Activated T-cell treated with anti-CD3 and anti-CD28 coated beads for 1 hour (primary cell): Measurements from ENCODE around the gene SBK2.
"Not testable (repeated sequence)": the region's sequence is repeated elsewhere in the genome, so short reads cannot be mapped to it uniquely, and the experiment has no call there.

Experiments
- DNase-seq: peaks from one replicate; pipeline ENCODE4 v3.0.0-alpha.2; 2020; ENCODE audit warnings: low read depth

The SBK2 gene

DNA sequence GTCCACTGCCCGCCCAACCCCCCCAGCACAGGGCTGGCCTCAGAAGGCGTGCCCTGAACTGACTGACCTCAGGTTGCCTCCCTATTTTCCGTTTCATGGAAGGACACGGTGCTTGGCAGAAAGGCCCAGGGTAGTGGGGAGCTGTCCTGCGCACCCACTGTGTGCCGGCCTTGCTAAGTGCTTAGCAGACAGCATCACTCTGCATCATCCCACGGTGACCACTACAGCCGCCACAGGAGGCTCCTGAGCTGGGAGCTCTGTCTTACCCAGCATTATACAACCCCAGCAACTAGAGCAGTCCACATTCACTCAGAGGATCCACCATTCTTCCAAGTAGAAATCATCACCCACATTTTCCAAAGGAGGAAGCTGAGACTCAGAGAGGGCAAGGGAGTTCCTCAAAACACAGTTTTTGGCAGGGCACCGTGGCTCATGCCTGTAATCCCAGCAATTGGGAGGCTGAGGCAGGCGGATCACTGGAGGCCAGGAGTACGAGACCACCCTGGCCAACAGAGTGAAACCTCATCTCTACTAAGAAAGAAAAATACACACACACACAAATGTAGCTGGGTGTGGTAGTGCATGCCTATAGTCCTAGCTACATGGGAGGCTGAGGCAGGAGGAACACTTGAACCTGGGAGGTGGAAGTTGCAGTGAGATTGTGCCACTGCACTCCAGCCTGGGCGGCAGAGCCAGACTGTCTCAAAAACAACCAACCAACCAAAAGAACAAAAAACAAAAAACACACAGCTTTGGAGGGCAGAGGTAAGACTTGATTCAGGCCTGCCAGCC lies 1.6 kb downstream of the SBK2 start:
- DNase-seq = no peak

DNA sequence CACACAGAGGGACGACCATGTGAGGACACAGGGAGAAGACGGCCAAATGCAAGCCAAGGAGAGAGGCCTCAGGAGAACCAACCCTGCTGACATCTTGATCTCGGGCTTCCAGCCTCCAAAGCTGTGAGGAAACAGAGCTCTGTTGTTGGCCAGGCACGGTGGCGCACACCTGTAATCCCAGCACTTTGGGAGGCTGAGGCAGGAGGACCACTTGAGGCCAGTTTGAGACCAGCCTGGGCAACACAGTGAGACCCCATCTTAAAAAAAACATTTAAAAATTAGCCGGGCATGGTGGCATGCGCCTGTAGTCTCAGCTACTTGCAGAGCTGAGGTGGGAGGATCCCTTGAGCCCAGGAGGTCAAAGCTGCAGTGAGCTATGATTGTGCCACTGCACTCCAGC lies 2.7 kb downstream of the SBK2 start:
- not testable (repeated sequence) for DNase-seq

DNA sequence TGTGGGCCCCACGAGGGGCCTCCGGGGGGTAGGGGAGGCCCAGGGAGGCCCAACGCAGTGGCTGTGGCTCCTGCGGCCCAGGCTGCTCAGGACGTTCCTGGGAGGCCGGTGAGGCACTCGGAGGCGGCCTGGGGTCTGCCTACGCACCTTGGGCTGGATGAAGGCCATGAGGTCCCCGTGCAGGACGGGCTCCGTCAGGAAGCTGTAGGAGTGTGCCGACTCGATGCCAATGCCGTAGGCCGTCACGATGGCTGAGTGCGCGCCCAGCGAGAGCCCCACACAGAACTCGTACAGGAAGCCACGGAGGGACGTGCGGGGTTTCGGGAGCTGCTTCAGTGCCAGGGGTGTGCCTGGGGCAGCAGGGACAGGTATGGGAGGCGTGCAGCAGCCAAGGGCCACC lies 5.9 kb downstream of the SBK2 start:
- no peak for DNase-seq

DNA sequence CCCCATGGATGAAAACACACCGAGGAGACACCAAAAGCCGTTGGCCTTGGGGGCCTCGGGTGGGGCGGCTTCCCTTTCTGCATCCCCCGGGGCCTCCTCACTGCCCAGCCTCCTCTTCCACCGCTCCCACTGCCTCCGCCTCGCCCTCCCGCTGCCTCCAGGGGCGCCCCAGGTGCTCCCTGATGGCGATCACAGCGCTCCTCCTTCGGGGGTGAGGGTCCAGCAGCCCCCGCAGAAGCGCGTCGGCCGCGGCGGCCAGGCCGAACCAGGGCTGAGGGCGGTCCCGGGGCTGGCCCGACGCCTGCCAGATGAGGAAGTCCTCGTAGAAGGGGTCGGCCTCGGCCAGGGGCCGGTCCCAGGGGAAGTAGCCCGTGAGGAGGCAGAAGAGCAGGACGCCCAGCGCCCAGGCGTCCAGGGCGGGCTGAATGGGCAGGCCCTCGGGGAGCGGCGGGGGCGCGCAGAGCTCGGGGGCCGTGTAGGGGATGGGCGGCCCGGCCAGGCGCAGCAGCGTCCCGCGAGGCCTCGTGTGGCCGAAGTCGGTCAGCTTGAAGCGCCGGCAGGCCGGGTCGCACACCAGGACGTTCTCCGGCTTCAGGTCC lies 7.2 kb downstream of the SBK2 start:
- DNase-seq = no peak

DNA sequence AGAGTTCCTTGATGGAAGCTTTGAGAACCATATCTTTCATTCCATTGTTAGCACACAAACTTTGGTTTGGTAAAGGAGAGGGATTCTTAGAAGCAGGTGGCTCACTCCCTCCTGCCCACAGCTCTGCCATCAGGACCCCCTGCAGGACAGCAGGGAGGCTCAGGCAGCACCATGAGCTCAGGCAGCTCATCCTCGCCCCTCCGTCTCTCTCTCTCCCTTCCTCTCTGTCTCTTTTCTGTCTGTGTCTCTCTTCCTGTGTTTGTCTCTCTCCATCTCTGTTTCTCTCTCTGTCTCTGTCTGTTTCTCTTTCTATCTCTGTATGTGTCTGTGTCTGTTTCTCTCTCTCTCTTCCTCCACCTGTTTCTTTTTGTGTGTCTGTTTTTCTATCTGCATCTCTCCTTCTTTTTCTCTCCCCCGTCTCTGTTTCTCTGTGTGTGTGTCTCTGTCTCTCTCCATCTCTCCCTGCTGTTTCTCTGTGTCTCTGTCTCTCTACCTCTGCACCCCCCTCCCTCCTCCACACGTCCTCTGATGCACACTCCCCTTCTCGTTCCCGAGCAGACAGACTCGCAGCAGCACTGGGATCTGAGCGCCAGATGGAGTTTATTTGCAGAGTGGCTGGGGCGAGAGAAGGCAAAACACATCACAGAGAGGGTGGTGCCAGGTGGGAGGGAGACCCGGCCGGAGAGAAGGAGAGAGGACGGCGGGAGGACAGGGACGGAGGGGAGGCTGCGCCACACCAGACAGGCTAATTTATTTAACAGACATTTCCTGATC lies 8.7 kb downstream of the SBK2 start:
- DNase-seq = no peak

DNA sequence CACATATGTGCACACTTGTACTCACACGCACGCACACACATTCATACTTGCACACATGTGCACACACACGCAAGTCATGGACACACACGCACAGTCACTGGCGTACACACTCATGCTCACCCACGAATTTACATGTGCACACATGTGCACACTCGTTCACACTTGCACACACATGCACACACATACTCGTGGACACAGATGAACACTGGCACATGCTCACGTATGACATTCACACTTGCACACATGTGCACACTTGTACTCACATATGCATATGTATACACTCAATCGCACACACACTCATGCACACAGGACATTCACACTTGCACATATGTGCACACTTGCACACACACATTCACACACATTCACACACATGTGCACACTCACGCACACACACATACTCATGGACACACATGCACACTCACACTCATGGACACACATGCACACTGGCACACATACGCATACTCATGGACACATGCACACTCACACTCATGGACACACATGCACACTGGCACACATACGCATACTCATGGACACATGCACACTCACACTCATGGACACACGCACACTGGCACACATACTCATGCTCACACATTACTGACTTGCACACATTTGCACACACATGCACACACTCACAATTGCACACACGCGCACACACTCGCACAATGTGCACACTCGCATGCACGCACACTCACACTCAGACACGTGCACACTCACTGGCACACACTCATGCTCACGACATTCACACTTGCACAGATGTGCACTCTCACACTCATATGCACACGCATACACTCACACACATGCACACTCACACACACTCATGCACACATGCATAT lies 9.5 kb downstream of the SBK2 start:
- DNase-seq = no peak

DNA sequence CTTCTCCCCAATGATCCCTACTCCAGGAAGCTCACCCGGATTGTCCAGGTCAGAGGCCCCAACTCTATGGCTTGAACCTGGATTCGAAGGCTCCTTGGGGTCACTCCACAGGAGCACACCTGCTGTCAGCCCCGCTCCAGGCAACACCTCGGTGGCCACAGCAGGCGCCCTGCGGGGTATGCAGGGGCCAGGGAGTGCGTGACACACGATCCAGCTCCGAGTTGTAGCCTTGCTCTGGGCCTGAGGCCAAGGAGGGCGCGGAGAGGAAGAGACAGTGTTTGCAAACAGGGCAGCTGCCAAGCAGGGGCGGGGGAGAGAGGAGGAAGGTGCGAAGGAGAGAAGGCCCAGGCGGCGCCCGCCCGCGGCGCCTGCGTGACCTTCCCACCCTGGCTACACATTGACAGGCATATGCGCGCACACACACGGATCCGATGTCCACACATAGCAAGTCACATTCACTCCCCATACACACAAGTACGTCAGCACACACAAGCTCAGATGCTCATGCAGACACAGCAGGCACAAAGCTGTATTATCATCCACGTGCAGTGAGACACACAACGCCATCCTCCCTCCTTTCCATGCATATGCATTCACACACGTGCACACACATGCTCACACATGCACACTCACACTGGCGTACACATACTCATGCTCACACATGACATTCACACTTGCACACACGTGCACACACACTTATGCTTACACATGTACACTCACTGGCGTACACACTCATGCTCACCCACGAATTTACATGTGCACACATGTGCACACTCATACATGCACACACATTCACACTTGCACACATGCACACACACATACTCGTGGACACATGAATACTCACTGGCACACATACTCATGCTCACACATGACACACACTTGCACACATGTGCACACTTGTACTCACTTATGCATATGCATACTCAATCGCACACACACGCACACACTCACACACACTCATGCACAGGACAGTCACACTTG lies 10.4 kb downstream of the SBK2 start:
- DNase-seq = no peak

DNA sequence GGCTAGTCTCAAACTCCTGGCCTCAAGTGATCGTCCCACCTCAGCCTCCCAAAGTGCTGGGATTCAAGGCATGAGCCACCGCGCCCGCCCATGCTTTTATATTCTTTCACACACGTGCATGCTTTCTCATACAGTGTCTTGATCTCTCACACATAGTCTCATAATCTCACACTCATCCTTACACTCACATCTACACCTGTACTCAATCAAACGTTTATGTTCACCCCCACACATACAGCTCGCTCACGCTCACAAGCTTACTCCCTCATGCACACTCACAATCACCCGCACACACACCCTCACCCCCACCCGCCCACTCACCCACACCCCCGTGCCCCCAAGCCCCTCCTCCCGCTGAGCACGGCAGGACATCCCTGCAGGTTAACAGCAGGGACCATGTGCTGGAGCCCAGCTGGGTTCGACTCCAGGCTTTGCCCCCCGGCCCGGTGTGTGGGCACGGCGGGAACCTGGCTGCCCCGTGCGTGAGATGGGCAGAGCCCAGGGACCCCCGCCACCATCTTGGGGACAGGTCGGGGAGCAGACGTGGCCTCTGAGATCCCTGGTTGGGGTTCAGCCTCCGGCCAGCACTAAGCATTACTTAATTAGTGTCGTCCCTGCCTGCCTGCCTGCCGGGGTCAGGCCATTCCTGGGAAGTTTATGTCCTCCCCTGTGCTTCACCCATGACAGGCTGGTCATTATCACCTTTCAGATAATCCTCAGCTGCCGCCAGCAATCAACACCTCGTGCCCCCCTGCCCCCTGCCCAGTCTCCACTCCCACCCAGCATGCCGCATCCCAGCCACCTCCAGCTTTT lies 11.4 kb downstream of the SBK2 start:
- no peak for DNase-seq

DNA sequence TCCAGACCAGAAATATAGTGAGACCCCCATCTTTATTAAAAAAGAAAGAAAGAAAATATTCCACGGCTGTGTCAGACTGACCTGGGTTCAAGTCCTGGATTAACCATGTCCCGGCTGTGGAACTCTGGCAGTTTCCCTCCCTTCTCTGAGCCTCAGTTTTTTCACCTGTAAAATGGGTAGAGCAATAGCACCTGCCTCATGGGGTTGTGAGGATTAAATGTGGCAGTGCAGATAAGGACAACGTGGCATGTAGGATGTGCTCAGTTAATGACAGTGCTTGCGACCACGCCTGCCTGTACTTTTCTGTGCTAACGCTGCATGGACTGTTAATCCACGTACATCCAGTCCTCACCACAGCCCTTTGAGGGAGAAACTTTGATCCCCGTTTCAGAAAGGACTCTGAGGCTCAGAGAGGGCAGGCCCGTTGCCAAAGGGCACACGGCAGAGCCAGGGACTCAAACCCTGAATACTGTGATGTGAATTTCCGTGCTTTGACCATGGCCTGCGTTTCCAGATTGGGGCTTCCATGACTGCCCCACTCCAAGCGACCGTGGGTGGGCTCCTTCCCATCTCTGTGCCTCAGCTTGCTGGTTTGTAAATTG lies 16.1 kb downstream of the SBK2 start:
- DNase-seq = no peak

DNA sequence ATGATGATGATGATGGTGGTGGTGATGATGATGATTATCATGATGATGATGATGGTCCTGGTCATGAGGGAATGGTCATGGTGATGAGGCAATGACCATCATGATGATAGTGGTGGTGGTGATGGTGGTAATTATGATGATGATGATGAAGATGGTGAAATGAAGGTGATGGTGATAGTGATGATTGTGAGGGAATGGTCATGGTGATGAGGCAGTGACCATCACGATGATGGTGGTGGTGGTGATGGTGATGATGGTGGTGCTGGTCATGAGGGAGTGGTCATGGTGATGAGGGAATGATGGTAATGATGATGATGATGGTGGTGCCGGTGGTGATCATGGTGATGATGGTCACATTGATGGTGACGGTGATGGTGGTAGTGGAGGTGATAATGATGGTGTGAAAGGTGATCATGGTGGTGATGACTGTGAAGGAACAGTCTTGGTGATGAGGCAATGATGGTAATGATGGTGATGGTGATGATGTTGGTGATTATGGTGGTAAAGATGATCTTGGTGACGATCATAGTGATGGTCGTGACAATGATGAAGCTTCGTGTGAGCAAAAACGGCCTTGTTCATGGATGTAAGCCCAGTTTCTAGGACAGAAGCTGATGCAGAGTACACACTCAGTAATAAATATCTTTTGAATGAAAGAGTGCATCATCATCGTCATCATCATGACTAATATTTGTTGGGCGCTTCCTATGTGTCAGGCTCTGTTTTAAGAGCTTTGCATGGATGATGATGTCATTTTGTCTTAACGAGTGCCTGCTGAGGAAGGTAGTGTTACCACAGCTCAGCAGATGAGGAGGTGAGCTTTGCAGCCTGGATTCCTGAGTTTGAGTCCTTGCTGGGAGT lies 17.3 kb downstream of the SBK2 start:
- no peak for DNase-seq

DNA sequence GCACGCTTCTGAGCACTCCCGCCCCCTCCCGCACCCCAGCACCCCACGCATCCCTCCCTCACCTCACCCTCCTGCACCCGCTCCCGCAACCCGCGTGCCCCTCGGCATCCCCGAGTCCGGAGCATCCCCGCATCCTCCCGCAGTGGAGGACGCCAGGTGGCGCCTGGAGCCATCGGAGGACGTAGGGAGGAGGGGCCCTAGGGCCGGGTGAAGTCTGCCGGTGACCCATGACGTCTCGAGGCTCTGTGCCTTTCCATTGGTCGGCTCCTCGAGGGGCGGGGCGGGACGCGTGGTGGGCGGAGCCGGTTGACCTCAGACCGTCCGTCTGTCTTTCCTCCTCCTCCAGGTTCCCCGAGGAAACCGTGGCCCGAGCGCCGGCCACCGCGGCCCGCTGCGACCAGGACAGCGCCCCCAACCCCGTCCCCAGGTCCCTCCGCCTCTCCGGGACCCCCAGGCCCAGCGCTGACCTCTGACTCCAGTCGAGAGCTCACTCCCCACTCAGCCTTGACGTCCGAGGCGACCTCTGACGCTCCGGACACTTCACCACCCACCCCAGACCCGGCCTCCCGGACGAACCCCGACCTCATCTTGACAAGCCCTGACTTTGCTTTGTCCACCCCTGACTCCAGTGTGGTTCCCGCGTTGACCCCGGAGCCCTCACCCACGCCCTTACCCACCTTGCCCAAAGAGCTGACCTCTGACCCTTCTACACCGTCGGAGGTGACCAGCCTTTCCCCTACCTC lies 19.9 kb downstream of the SBK2 start:
- peak; percentile 87 for DNase-seq

DNA sequence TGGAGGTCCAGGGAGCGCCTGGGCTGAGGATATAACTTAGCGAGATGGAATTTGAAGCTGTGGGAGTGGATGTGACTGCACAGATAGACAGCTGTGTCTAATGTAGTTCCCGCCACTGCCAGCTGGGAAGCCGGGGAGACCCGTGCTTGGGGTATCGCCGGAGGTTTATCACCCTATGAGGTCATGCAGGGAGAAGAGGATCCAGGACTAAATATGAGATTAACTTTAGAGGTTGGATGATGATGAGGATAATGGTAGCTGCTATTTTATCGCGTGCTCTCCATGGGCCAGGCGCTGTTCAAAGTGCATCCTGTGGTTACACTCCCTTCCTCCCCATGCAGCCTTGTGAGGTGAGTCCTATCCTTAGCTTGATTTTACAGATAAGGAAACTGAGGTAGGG lies 28.8 kb downstream of the SBK2 start:
- no peak for DNase-seq

DNA sequence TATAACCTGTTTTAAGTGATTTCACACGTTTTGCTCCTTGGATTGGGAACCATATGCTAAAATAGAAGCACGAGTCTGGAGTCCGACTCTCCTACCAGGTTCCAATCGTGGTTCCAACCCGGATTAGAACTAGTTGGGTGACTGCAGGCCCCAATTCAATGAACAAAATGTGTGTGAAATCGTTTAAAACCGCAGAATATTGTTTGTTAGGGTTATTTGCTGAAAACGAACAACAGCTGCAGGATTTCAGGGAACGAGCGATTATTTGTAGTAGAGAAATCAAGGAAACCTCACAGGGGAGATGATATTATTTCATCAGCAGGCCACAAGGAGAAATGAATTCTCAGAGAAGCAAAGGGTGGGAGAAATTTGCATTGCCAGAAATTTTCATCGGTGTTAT lies 32.0 kb downstream of the SBK2 start:
- DNase-seq = no peak

DNA sequence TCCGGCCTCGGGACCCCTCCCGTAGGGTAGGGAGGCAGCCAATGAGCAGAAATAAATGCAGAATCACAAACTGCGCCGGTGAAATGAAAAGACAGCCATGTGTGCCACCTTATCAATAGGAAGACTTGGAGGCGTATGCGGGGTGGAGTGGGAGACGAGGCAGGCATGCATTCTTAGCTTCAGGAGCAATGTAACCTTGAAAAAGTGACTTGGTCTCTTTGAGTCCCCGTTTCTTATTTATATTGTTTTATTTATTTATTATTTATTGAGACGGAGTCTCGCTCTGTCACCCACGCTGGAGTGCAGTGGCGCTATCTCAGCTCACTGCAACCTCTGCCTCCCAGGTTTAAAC lies 32.7 kb downstream of the SBK2 start:
- DNase-seq = no peak

DNA sequence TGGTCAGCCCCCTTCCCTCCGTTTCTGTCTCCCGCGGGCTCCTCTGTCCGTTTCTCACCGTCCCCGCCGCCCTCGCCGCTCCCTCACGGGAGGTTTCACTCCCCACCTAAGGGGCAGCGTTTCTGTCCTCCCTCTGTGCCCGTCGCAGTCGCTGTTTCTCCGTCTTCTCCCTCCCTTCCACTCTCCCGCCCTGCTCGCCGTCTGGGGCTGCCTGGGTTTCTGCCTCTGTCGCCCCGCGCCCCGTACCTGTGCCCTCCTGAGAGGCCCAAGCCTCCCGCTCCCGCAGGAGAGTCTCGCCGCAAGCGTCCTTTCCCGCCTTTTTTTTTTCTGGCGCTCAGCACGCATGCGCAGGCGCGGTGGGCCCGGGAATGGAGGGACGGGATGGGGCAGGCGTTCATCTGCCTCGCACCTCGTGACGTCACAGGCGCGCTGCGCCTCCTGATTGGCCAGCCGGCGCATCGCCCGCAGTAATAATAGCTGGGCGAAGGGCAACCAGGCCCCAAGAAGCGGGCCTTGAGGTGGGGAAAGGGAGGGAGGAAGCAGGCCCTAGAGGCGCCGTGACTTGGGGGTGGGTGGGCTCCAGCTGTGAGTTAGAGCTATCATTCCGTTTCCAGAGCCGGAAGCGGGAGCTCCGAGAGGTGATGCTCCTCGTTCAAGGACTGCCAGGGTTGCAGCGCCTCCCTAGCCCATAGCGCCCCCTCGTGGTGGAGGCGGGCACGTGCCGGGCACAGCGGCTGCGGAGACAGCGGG lies 33.3 kb downstream of the SBK2 start:
- DNase-seq = peak; percentile 97

DNA sequence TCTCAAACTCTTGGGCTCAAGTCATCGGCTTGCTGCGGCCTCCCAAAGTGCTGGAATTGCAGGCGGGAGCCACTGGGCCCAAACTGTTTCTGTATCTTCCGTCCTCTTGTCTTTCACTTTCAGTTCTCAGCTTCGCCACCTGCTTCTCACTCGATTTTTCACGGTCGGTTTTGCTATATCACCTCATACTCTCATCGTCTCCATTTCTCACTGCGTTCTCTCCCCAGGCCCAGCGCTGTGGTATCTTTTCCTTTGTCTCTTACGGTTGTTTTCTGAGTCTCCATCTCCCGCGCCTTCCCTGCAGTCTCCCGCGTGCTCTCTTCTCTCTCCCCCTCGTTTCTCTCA lies 33.8 kb downstream of the SBK2 start:
- DNase-seq = no peak

DNA sequence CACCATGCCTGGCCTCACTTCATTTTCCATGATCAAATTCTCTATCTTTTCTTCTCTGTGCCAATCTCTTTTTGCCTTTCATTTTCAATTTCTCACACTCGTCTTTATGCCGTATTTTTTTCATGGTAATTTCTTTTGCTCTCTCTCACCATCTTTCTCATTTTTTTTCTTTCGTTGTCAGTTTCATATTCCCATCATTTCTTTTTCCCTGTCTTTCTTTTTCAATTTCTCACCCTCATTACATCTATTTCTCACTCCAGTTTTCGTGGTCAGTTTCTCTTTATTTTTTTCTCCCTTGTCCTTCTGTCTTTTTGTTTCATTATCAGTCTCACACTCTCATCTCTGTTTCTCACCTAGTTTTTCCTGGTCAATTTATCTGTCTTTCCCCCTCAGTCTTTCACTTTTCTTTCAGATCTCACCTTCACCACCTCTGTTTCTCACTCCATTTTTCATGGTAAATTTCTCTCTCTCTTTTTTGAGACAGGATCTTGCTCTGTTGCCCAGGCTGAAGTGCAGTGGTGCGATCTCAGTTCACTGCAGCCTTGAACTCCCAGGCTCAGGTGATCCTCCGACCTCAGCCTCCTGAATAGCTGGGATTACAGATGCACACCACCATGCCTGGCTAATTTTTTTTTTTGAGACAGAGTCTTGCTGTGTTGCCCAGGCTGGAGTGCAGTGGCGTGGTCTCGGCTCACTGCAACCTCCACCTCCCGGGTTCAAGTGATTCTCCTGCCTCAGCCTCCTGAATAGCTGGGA lies 34.6 kb downstream of the SBK2 start:
- DNase-seq = no peak
